GM12892 (cell line): Measurements from ENCODE around the gene DPYSL4.

Experiments used
- POLR2A ChIP-seq: IDR thresholded peaks from 2 replicates; pipeline ENCODE4 v1.6.1; 2011; ENCODE audit warnings: low read depth, low read length, control low read depth
- POLR2AphosphoS5 ChIP-seq: IDR thresholded peaks from 2 replicates; pipeline ENCODE4 v1.6.1; 2011; ENCODE audit warnings: low read depth, low read length, control low read depth
- TAF1 ChIP-seq: IDR thresholded peaks from 2 replicates; pipeline ENCODE4 v1.6.1; 2011; ENCODE audit warnings: low read depth, mild to moderate bottlenecking, control low read depth, low read length, borderline replicate concordance

GRCh38 chr10:132220061-132220460, 33.3 kb downstream of the DPYSL4 start:
- TF ChIP-seq POLR2AphosphoS5 (no peak), POLR2A (no peak), TAF1 (no peak)
